H54 (cell line): ENCODE data around the gene SUSD1.
A peak's percentile ranks its signal among the peaks of the same experiment; 100 is the strongest.

Experiments used
- DNase-seq: peaks from one replicate; pipeline ENCODE4 v3.0.0; 2011; ENCODE audit warnings: low spot score, mixed read lengths; ENCODE audit not compliant: insufficient read length
- FAIRE-seq: peaks from 3 replicates; lab custom pipeline; 2011; peaks lifted over from hg19 to GRCh38; lab: Jason Lieb, UNC
- POLR2A ChIP-seq: IDR thresholded peaks from 2 replicates; pipeline ENCODE4 v1.6.1; 2011; ENCODE audit warnings: low read depth, mild to moderate bottlenecking, low read length

Gene SUSD1

DNA sequence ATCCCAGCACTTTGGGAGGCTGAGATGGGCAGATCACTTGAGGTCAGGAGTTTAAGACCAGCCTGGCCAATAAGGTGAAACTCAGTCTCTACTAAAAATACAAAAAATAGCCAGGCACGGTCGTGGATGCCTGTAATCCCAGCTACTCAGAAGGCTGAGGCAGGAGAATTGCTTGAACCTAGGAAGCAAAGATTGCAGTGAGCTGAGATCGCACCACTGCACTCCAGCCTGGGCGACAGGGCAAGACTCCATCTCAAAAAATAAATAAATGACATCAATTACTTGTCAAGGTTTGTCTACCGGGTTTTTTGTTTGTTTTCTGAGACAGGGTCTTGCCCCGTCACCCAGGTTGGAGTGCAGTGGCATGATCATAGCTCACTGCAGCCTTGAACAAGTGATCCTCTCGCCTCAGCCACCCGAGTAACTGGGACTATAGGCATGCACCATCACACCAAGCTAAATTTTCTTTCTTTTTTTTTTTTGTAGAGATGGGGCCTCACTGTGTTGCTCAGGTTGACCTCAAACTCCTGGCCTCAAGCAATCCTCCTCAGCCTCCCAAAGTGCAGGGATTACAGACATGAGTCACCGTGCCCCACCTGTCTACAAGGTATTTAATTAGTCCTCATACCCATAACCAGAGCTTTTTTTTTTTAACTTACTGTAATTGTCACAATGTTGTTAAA is 64.9 kb downstream of the SUSD1 start:
- TF ChIP-seq POLR2A: no peak
- FAIRE-seq: no peak
- DNase-seq: no peak

DNA sequence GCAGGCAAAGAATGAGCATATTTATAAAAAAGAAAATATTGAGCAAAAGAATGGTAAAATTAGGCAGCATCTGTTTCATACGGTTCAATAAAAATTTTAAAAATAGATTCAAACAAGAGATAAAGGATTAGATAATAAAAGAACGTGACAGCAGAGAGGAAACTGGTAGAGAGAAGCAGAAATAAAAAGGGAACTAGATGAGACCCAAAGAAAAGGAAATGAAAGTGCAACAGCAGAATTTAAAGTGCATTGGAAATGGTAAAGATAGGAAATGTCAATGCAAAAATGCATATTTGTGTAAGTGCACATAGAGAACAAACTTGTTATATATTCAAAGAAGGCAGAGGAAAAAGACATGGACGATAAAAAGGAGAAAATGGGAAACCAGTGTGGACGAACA is 70.2 kb downstream of the SUSD1 start:
- FAIRE-seq (no peak), DNase-seq (no peak)
- no peak for TF ChIP-seq POLR2A

DNA sequence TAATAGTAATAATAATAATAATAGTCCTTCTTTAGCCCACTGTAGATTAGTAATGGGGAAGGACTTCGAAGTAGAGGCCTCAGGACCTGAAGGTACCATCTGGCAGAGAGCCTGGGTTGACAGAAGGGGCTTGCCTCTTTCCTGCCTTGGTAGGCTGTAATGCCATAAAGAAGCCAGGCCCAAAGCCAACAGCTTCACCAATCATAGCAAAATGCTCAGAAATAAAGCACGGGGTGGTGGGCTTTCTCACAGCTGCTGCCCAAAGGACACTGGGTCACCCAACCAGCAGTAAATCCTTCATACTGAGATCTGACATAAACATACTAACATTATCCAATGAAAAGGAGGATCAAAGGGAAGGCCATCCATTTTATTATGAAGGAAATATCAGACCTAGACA is 70.7 kb downstream of the SUSD1 start:
- DNase-seq (no peak), FAIRE-seq (no peak)
- no peak for TF ChIP-seq POLR2A

DNA sequence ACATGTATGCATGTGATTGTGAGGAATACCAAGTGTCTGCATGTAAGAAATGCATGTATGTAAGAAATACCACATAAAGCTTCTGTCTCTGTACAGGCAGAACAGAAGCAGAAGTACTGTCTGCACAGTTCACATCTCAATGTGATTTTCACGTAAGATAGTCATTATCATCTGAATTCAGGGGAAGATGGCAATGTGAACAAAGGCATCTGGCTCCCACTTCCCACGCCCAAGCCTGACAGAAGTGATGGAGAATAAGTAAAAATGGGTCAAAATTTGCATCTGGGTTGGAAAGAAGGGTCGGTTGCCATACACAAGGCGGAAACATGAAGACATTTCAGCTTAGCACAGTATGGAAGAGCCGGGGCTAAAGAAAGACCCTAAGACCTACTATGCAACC is 71.7 kb downstream of the SUSD1 start:
- FAIRE-seq (no peak), DNase-seq (no peak)
- TF ChIP-seq POLR2A: no peak

DNA sequence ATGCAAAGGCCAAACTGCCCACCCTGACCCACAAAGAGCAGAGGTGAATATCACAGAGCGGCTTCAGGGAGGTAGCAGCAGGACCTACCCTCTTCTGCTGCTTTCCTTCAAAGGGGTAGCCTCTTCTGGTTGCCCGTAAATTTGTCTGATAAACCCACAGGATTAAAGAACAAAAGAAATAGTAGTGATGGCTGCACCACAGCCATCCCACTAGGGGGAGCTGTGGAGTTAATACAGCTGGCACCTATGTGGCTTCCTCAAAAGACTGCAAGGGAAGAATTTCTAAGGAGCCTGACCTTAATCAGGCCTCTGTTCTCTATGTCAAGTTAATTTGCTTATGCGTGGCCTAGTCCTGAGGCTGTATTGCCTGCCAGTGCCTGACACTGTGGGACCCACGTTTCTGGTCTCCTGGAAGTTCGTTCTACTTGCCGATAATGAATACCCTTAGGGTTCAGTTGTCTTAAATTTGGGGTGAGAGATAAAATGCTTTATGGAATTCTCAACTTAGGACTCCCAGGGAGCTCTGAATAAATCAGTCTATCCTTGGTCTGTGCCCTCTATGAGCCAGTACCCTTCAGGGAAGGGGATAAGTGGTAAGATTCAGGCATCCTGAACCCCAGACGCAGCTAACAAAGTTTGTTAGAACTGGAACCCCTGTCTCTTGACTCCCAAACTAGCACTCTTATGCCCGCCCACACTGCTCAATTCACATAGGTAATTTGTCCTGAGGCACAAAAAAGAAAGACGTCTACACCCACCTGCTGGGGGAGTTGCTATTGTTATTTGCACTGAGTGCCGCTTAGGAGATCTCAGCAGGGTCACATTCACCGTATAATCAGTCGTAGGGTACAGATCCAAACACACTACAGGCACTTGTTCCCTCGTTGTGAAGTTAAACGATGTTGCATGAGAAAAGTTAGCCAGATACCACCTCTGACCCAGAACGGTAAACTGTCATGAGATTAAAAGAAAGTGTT is 77.1 kb downstream of the SUSD1 start:
- peak; percentile 97 for FAIRE-seq
- DNase-seq: peak; percentile 50
- TF ChIP-seq POLR2A: no peak

DNA sequence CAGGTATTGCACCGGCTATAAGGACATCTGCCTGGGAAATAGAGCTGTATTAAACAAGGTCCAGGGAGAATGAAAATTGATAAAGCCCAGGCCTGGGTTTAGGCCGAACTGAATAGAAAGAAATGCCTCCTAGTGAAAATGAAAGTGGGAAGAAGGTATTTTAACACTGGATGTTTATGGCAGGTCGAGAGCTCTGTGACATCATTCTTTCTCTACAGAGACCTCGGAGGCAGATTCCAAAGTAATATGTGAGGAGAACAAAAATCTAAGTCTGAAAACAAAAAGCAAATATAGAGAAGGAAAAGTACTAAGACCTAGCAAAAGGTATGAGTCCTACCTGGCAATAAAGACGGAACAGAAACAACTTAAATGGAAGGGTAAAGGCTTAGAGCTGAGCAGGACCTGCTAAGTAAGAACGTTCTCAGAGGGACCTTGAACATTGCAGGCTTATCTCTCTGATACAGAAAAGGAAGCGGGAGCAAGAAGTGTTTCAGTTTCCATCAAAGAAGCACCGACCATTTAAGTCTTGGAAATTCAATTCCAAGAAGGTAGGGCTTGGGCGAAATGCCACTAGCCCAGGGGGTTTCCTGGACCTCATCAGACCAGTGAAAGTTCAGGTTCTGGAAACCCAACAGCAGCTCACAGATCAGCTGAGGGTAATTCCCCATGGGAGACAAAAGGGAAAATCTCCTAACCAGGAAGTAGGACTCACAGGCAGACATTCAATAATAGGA is 80.0 kb downstream of the SUSD1 start:
- FAIRE-seq: no peak
- TF ChIP-seq POLR2A: no peak
- no peak for DNase-seq

DNA sequence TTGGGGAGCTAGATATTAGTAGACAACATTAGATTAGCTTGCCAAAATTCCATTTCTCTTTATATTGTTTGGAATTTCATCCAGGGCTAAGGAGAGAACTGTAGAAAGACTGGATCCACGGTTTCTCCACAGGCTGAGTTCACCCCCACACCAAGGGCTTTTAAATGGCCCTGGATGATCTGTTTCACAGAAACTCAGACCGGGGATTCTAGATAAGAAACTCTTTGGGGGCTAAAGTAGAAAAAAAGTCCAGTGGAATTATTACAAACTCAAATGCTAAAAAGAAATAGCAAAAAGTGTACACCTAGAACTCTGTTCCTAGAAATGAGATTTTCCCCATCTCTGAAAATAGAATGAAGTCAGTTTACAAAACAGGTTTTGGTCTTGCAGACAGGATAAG is 80.9 kb downstream of the SUSD1 start:
- no peak for TF ChIP-seq POLR2A
- DNase-seq (no peak), FAIRE-seq (no peak)

DNA sequence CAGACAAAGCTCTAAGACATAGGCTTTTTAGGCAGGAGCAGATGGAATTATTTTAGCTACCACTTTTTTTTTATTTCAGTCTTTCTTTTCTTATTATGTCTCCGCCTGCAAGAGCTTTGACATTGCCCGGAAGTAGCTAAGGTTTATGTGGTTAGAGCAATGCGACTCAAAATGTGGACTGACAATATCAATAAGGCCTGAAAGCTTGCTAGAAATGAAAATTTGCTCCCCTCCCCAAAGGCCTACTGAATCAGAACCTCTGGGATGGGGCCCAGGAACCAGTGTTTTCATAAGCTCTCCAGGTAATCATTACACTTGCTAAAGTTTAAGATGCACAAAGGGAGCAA is 81.3 kb downstream of the SUSD1 start:
- FAIRE-seq: no peak
- DNase-seq: no peak
- no peak for TF ChIP-seq POLR2A

DNA sequence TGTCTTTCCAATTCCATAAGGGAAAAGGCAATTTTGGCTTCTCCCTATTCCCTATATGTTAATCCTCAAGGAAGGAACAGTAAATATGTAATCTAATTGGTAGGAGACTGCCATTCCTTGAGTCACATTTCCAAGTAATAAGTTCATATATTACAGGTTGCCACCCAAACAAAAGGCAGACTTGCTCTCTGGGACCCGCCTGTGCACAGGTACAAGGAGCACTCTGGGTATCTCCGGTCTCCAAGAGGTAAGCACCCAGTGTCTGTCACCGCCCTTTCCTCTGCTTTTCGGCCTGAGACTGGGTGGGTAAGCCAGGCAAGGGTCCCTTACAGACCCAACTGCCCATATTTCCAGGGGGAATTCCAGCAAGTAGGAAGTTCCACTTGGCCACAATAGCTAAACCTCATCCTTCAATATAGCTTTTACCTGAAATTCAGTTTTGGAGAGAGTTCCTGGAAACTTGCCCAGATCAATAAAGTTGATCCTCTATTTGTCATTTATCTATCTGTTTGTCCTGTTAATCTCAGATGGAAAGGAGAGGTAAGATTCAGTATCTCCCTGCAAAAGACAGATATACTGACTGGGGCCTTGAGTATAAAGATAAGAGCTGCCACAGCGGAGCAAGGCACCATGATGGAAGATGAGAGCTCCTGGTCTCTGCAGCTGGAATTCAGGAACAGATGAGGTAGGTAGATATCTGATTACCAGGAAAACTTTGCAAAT is 81.8 kb downstream of the SUSD1 start:
- FAIRE-seq: no peak
- TF ChIP-seq POLR2A: no peak

DNA sequence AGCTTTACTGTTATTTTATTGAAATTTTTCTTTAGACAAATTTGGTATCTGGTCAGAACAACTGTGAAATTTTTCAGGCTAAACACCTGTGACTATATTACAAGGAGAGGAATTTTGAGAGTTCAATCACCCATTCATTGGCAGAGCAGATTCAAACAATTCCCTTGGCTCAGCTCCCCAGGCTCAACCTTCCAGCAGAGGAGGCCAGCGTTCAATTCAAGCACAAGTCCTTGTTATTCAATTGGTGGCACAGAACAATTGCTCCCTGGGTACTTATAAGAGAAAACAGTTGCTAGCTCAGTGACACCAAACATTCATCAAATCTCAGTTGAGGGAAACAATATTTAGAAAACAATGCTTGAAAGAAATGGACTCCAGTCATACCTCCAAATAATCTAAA is 83.3 kb downstream of the SUSD1 start:
- TF ChIP-seq POLR2A: no peak
- DNase-seq (no peak), FAIRE-seq (peak; percentile 91)

More for the DNA sequence above, 81.8 kb downstream of the SUSD1 start:
- DNase-seq: no peak

DNA sequence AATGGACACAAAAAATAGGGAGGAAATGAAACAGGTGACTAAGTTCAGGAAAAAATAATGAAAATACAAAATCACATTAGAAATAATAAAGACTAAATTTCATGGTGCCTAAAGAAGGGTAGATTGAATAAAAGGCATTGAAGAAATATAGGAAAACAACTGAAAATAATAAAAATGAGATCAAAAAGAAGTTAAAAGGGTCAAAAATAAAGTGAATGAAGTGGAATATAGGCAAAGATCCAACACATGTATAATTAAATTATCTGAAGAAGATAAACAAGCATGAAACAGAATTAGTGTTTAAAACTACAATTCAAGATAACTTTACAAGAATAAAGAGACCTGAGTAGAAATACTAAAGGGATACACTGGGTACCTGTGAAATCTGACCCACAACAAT is 87.6 kb downstream of the SUSD1 start:
- no peak for DNase-seq
- no peak for FAIRE-seq
- TF ChIP-seq POLR2A: no peak

DNA sequence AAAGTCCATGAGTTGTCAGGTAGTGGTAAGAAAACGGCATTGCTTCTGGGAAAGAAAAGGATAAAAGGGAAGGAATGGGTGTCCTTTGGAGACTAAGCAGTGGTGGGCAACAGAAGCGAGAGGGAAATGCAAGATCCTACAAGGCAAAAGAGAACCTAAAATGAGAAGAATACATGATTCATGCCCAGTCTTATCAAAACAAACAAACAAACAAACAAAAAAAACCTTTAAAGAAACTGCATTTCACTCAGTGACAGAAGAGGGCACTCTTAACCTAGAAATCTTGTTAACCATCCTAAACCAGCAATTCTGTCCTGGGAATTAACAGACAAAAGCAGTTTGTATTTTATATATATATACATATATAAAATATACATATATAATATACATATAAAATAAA is 88.5 kb downstream of the SUSD1 start:
- no peak for DNase-seq

DNA sequence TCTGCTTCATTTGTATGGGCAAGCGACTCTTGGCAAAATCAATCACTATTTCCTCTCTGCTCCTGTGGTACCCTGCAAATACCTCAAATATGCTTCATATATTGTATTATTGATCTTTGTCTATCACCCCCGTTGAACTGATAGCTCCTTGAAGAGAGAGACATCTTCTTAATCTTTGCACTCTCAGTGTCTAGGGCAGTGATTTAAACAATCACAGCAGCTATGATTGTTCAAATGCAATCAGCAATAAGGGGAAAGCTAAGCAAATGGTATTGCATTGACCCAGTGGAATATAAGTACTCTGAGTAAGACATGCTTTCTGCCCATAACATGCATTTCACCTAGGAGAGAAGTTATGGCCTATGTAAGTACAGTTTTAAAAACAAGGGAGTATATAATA is 90.2 kb downstream of the SUSD1 start:
- DNase-seq (no peak), FAIRE-seq (no peak)
- no peak for TF ChIP-seq POLR2A

More for the DNA sequence above, 88.5 kb downstream of the SUSD1 start:
- FAIRE-seq: peak; percentile 71
- no peak for TF ChIP-seq POLR2A
